PFSK-1 (cell line): ENCODE measurements around the gene PTPRK.

Experiments used
- TAF1 ChIP-seq: IDR thresholded peaks from 2 replicates; pipeline ENCODE4 v1.6.1; 2012; ENCODE audit warnings: low read length, control low read depth, borderline replicate concordance; ENCODE audit not compliant: insufficient read depth
- TF ChIP-seq, protein P1 (sequence below), 2 experiments: IDR thresholded peaks; 2 replicates each; pipeline versions ENCODE4 v1.6.1 to v1.8.0; 2011 to 2012; ENCODE audit warnings: low read depth in 2 of 2, low read length in 2 of 2, control low read depth in 1 of 2, inconsistent platforms in 1 of 2, mild to moderate bottlenecking in 1 of 2, moderate library complexity in 1 of 2; ENCODE audit not compliant: insufficient read depth in 1 of 2

DNA sequence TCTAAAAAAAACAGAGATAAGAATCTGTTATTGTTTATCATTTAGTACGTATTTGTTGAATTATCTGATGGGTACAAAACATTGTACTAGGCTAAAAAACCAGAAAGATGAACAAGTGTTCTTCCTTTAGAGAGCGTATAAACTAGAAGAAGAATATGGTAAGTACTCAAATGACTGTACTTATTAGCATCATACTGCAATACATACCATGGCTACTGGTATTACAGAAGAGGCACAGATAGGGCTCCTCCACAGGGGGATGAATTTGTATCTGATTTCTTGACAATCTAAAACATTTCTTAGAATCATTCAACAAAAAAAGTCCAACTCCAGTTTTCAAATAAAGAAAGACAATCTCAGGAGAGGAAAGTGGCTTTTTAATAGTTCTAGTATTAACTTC, 501.6 kb downstream of the PTPRK start:
- TF ChIP-seq, protein P1, sequence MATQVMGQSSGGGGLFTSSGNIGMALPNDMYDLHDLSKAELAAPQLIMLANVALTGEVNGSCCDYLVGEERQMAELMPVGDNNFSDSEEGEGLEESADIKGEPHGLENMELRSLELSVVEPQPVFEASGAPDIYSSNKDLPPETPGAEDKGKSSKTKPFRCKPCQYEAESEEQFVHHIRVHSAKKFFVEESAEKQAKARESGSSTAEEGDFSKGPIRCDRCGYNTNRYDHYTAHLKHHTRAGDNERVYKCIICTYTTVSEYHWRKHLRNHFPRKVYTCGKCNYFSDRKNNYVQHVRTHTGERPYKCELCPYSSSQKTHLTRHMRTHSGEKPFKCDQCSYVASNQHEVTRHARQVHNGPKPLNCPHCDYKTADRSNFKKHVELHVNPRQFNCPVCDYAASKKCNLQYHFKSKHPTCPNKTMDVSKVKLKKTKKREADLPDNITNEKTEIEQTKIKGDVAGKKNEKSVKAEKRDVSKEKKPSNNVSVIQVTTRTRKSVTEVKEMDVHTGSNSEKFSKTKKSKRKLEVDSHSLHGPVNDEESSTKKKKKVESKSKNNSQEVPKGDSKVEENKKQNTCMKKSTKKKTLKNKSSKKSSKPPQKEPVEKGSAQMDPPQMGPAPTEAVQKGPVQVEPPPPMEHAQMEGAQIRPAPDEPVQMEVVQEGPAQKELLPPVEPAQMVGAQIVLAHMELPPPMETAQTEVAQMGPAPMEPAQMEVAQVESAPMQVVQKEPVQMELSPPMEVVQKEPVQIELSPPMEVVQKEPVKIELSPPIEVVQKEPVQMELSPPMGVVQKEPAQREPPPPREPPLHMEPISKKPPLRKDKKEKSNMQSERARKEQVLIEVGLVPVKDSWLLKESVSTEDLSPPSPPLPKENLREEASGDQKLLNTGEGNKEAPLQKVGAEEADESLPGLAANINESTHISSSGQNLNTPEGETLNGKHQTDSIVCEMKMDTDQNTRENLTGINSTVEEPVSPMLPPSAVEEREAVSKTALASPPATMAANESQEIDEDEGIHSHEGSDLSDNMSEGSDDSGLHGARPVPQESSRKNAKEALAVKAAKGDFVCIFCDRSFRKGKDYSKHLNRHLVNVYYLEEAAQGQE (IDR thresholded peaks at IDR 0.05; ENCODE audit: insufficient read depth in 1 of 2, low read depth in 2 of 2, low read length in 2 of 2), result no peak
- TF ChIP-seq TAF1, result no peak
